KBM-7 (cell line): ENCODE data around the gene LRP3.
"Not testable (repeated sequence)": the region's sequence is repeated elsewhere in the genome, so short reads cannot be mapped to it uniquely, and the experiment has no call there.

ENCODE experiments used
- DNase-seq: peaks from one replicate; pipeline ENCODE4 v3.0.0-alpha.2; 2015
- in situ Hi-C: fragments of 300-500 bp; cut with MboI; formaldehyde crosslinking; loops from 2 replicates; pipeline ENCODE4 v1.14.3; 2020; ENCODE audit warnings: low sequenced_read_pairs, low pct_unique_long_range_greater_than_20kb, mixed read lengths

LRP3 gene

DNA sequence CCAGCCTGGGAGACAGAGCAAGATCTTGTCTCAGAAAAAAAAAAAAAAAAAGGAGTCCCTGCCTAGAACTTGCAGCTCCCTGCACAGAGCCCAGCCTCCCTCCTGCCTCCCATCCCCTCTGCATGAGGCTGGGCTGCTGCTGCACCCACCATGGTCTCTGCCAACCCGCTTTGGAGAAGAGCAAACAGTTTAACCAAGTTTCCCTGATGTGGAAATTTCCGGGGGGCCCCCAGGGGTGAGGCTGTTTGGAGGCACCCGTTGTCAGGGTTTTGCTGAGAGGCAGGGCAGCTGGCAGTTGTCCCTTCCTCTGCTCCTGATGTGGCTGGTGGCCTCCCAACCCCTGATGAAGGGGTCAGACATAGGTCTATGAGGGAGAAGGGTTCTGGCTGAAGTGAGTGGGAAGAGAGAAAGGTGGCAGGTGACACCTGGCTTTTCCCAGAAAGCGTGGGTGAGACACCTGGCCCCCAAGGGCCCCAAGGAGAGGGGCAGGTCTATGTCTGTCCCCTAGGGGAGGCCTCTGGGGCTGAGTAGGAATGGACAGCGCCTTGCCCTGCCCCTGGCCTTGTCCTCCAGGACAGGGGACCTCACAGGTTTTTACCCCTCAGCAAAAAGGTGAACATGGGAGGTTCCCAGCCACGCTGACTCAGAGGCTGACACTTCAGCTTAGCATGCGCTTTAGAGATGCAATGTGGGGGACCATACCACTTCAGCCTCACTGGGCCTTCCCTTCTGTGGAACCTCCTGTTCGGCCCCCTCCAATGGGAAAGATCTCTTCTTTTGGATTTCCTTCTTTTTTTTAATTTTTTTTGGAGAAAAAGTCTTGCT lies 5.5 kb downstream of the LRP3 start:
- no peak for DNase-seq
- in situ Hi-C loops: no loop called here

DNA sequence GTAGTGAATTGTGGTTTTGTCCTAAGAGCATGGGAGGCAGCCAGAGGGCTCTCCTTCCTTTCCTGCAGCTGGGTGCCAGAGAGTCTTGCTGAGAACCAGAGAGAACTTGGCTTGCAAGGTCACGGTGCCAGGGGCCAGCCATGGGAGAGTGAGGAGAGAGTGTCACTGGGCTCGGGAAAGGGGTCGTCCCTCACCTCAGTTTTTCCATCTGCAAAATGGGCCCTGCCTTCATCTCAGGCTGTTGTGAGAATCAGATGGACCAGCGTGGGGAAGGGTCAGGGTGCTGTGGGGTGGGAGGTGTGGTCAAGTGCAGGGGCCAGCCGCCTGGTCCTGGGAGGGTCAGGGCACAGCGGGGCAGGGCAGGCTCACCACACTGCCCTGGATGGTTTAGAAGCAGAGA lies 7.3 kb downstream of the LRP3 start:
- in situ Hi-C loops: no loop called here

DNA sequence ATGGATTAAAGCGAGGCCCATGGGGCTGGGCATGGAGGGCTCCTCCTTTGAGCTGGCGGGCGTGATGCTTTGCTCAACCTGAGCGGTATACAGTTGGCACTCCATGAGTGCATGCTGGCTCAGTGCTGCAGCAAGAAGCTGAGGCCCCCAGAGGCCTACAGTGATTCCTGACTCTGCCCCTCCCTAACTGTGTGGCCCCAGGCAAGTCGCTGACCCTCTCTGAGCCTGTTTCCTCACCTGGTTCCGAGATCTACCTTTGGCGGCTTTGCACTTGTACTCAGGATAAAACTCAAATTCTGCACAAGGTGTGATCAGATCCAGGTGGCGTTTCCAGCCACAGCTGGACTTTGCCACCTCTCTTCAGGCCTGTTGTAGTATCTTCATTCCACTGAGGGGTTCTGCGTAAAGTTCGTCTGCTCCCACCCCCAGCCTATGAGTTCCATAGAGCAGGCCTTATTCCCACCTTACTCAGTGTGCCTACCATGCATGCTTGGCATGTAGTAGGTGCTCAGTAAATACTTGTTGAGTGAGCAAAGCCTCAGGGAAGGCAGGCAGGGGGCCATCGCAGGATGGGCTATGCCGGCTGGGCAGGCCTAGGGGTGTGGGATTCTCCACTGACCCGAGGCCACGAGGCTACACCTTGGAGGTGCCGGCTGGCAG lies 7.9 kb downstream of the LRP3 start:
- no peak for DNase-seq
- in situ Hi-C loops: no loop called here

More for the DNA sequence above, 7.3 kb downstream of the LRP3 start:
- DNase-seq: no peak

DNA sequence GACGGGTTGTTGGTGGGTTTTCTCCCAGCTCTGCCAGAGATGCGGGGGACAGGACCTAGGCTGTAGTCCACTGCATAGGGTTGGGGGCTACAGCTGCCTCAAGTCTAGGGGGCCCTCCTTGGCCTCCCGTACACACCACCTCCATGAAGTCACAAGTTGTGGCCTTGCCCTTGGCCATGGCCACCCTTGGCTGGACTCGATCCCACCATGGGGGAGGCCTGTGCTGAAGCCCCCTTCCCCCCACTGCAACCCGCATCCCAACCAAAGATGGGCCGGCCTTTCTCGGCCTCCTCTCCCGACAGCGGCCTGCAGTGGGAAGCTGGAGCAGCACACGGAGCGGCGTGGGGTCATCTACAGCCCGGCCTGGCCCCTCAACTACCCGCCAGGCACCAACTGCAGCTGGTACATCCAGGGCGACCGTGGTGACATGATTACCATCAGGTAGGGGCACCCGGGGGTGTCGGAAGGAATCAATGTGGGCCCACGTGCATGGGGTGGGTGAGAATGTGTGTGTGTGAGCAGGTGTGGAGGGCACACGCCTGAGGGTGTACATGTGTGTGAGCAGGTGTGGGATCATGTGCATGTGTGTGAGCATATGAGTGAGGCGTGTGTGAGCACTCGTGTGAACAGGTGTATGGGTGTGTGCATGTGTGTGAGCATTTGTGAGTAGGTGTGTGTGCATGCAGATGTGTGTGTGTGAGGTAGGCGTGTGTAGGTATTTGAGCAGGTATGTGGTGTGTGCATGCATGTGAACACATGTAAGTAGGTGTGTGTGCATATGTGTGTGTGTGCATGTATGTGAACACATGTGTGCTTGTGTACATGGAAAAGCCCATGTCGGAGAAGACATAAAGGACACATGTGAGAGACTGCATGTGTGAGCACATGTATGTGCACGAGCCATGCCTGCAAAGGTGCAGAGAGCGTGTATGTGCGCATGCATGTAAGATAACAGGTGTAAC lies 8.7 kb downstream of the LRP3 start:
- no peak for DNase-seq
- in situ Hi-C loops: no loop called here

DNA sequence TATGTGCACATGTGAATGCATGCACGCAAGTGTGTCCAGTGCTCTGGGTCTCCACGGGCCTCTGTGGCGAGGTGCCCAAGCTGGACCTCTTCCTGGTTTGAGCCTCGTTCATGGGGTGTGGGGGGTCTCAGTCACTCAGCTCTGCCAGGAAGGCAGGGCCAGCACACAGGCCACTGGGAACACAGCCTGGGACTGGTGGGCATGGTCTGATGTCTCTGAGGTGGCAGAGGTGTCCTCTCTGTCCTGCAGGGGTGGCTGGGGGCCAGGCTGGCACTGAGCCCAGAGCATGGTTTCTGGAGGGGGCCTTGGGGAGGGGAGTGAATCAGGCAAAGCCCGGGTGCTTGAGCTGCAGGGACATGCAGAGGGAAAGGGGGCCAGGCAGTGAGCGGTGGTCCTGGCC lies 9.4 kb downstream of the LRP3 start:
- in situ Hi-C loops: no loop called here
- no peak for DNase-seq

DNA sequence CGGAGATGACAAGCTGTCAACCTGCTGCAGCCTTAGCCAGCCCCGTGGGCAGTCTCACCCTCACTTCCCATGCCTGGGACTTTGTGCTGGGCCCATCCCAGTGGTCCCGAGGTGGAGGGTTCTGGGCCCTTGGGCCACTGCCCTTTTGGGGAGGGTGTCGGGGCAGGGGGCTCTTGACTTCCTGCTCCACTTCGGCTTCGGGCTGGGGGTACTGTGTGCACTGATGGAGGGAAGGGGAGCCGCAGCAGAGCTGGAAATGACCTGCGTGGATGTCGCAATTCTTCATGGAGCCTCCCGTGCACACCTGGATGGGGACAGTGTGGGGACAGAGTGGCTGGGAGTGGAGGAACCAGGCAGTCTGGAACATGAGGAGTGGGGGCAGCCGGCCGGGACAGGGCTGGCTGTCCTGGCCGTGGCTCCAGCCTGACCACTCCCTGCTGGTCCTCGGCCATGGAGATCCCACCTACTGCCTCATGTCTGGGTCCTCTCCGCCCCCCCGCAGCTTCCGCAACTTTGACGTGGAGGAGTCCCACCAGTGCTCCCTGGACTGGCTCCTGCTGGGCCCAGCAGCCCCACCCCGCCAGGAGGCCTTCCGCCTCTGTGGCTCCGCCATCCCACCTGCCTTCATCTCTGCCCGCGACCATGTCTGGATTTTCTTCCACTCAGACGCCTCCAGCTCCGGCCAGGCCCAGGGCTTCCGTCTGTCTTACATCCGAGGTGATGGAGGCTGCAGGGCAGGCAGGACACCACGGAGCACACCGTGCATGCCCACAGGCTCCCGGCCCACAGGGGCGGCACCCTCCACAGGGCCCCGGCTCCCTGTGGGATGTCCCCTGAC lies 10.2 kb downstream of the LRP3 start:
- DNase-seq: no peak
- in situ Hi-C loops: no loop called here

DNA sequence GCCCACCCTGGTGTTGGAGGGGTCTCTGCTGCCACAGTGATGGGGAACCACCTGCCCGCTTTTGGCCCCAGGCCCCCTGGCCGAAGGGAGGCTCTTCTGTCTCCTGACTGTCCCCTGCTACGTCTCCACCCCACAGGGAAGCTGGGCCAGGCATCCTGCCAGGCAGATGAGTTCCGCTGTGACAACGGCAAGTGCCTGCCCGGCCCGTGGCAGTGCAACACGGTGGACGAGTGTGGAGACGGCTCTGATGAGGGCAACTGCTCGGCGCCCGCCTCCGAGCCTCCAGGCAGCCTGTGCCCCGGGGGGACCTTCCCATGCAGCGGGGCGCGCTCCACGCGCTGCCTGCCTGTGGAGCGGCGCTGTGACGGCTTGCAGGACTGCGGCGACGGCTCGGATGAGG lies 11.0 kb downstream of the LRP3 start:
- in situ Hi-C loops: no loop called here

DNA sequence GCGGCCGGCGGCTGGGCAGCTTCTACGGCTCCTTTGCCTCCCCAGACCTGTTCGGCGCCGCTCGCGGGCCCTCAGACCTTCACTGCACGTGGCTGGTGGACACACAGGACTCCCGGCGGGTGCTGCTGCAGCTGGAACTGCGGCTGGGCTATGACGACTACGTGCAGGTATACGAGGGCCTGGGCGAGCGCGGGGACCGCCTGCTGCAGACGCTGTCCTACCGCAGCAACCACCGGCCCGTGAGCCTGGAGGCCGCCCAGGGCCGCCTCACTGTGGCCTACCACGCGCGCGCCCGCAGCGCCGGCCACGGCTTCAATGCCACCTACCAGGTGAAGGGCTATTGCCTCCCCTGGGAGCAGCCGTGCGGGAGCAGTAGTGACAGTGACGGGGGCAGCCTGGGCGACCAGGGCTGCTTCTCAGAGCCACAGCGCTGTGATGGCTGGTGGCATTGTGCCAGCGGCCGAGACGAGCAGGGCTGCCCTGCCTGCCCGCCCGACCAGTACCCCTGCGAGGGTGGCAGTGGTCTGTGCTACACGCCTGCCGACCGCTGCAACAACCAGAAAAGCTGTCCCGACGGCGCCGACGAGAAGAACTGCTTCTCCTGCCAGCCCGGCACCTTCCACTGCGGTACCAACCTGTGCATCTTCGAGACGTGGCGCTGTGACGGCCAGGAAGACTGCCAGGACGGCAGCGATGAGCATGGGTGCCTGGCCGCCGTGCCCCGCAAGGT lies 11.6 kb downstream of the LRP3 start:
- in situ Hi-C loops: no loop called here
- DNase-seq: no peak

More for the DNA sequence above, 11.0 kb downstream of the LRP3 start:
- DNase-seq: no peak

DNA sequence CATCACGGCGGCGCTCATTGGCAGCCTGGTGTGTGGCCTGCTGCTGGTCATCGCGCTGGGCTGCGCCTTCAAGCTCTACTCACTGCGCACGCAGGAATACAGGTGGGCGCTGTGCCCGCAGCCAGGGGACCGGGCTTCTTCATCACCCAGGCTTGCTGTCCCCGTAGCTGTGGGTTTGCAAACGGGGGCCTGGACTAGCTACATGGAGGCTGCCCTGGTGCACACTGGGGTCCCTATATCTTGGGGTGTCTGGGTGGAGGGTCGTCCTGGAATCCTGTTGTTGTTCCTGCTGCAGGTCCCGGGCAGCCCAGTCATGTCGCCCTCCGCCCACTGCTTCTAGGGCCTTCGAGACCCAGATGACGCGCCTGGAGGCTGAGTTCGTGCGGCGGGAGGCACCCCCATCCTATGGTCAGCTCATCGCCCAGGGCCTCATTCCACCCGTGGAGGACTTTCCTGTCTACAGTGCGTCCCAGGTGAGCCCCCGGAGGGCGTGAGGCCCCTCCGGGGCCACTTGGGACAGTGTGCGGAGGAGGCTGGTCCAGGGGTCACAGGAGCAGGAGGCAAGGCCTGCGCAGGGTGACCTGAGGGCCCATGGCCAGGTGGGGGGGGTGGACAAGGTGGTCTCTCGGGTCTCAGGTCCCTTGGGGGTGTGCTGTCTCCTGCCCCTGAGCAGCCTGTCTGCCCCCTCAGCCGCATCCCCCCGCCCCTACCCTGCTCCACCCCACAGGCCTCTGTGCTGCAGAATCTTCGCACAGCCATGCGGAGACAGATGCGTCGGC lies 12.3 kb downstream of the LRP3 start:
- no peak for DNase-seq
- in situ Hi-C loops: no loop called here

DNA sequence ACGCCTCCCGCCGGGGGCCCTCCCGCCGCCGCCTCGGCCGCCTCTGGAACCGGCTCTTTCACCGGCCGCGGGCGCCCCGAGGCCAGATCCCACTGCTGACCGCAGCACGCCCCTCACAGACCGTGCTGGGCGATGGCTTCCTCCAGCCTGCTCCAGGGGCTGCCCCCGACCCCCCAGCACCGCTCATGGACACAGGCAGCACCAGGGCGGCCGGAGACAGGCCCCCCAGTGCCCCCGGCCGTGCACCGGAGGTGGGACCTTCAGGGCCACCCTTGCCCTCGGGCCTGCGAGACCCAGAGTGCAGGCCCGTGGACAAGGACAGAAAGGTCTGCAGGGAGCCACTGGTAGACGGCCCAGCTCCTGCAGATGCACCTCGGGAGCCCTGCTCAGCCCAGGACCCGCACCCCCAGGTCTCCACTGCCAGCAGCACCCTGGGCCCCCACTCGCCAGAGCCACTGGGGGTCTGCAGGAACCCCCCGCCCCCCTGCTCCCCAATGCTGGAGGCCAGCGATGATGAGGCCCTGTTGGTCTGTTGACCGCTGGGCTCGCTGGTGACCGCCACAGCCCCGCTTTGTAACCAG lies 13.0 kb downstream of the LRP3 start:
- DNase-seq: no peak
- in situ Hi-C loops: no loop called here

DNA sequence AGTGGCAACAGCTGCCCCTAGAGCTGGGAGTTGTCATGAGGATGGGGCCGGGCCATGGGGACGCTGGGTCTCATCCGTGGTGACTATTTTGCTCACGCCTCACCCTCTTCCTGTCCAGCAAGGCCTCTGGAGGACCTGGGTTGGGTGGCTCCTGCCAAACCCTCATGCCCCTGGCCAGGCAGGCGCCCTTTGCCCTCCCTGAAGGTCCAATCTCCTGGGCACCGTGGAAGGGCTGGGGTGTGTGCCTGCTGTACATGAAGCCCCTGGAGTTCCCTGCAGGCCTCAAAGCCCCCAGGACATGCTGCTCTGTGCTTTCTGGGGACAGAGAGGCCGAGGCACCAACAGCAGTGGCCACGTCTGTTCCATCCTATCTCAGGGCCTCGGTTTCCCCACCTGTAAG lies 13.8 kb downstream of the LRP3 start:
- no peak for DNase-seq
- in situ Hi-C loops: no loop called here

DNA sequence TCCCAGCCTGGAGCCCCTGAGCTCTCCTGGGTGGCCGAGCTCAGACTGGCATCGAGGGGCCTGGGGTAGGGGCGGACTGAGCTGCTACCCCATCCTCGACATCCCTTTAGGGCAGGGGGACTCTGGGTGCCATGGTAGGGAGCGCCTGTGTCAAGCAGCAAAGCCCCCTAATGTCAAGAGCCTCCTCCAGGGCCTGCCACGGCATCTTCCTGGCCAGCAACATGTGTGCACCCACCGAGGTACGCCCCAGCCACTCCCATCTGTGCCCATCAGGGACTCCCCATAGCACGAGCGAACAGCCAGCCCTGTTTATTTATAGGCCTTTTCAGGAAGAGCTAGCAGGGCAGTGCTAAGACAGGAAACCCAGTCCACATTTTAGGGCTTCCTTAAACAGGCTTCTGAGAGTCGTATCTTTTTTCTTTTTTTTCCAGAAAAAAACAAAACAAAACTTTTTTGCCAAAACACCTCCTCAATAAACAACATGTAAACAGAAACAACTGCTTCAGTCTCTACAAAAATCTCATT lies 14.3 kb downstream of the LRP3 start:
- in situ Hi-C loops: no loop called here
- DNase-seq: peak; percentile 31

DNA sequence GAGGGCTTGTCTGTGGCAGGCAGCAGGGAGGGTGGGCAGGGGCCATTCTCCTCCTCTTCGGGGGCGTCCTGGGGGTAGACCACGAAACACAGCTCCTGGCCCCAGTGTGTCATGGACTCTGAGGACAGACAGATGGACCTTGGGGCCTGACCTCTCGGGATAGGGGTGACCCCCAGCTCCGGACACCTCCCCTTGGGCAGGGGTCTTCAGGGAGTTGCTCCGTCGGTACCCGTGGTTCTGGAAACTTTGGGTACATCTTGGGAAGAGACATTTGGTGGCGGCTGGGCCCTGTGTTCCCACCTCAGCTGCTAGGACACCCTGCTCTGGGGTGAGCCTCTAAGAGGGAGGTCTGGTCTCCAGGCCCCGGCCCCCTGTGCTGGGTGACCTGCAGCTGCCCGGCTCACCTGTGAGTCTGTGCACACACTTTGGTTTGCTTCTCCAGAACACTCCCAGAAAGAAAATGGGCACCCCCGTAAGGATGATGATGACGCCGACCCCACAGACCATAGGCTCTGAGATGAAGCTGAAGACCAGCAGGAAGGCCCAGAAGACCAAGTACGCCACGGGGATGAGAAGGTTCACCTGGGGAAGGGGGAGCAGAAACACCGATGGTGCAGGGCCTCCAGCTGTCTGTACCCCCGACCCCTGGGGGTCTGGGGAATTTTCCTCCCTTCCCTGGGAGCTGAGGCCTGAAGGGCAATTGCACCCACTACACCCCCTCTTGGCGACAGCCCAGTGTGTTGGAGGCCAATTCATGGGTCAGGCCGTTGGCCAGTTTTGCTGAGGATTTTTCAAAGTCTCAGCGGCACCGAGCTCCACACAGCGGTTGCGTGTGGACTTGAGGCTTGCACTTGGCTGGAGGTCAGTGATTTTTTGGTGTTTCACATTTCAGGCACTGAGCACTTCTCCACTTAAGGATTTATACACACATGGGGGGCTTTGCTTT lies 15.0 kb downstream of the LRP3 start:
- in situ Hi-C loops: no loop called here

DNA sequence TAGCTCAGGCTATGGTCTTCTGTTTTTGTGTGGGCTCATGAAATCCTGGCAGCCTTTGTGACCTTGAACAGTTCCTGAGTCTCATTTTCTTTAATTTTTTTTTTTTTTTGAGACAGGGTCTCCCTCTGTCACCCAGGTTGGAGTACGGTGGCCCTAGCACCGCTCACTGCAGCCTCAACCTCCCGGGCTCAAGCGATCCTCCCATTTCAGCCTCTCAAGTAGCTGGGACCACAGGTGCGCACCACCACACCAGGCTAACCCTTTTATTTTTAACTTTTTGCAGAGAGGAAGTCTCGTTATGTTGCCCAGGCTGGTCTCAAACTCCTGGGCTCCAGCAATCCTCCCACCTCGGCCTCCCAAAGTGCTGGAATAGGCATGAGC lies 15.7 kb downstream of the LRP3 start:
- in situ Hi-C loops, DNase-seq: not testable (repeated sequence)

More for the DNA sequence above, 15.0 kb downstream of the LRP3 start:
- no peak for DNase-seq

DNA sequence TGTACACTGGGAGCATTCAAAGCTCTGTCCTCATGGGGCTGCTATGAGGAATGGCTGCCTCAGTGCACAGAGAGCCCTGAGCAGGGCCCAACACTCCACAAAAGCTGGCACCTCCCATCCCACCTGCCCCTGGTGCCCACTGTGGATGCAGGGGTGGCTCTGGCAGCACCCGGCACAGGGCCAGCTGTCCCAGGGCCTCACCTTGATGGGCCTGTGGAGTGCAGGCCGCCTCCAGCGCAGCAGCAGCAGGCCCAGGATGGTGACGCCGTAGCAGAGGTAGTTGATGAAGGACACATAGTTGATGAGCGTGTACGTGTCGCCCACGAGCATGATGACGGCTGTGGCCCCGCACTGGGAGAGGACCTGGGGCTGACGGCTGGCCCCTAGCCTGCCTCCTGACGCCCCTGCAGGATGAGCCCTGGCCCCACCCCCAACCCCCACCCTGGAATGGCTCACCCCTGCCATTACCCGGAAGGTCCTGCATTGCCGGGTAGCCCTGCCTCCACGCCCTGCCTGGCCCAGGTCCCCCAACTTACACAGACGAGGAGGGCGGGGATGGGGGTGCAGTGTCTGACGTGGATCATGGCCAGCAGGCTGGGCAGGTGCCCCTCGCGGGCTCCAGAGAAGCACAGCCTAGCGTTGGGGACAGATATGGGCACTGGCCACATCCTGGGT lies 16.3 kb downstream of the LRP3 start:
- in situ Hi-C loops: no loop called here
- DNase-seq: no peak
